Activated T-helper 1 cell treated with anti-CD3 and anti-CD28 coated beads, Interleukin-2, amount 50 U/mL, for 16 hours (primary cell): ENCODE results near the gene CYTH3.
"Not testable (repeated sequence)": the region's sequence is repeated elsewhere in the genome, so short reads cannot be mapped to it uniquely, and the experiment has no call there.

ENCODE experiments used
- DNase-seq, 2 donors: peaks; one replicate each; pipeline ENCODE4 v3.0.0-alpha.2; 2020; ENCODE audit warnings: low read depth in 1 of 2, low spot score in 1 of 2

The CYTH3 gene

DNA sequence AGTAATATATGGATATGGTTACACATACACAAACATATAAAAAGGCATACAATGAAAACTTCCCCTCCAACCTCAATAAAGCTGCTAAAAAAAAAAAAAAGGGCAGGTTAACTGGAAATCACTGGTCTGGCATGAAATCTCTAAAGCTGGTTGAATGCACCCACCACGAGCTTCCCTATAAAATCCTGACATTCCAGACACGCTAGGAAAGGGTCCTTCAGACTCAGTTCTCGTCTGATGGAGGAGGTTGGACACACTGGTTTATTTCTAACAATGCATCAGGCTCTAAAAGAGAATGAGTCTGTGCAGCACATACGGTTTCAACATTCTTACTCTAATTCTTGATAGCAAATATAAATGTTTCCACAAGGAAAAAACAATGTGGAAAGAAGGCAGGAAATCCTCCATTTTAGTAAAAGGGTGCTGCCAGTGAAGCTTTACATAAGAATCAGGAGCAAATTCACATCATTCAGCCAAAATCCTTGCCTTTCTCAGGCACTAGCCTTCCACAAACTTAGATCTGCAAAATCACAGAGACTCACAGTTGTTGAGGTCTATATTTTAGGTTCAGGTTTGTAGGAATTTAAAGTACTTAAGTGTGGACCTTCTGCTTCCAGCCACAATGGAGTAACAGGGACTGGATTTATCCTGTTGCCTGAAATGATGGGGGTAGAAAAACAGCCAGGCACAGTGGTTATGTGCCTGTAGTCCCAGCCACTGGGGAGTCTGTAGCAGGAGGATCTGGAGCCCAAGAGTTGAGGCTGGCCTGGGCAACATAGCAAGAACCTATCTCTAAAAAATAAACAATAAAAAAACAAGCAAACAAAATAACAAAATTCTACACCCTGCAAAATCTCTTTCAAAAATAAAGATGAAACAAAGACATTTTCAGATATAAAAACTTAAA, 73.5 kb downstream of the CYTH3 start:
- DNase-seq = no peak

DNA sequence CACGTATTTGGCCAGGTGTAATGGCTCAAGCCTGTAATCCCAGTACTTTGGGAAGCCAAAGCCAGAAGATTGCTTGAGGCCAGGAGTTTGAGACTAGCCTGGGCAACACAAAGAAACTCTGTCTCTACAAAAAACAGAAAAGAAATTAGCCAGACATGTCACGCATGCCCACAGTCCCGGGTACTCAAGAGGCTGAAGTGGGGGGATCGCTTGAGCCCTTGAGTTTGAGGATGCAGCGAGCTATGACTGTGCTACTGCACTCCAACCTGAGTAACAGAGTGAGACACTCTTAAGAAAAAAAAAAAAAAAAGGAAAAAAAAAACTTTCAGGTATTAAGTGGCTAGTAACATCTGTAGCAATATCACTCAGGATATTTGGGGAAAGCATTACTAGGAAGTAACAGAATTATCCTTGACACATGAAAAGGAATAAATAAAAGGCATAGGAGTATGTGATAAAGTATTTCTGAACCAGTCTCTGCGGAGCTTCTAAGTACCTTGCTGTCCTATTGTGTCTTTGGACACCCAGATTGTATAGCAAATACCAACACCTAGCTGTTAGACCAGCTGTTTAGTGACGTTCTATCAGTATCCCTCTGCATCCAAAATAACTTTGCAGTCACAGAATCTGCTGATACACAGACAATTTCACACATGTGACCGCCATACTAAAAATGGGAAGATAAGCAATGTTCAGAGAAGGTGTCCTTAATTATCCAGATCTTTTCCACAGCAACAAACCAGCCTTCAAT, 74.4 kb downstream of the CYTH3 start:
- no peak for DNase-seq

DNA sequence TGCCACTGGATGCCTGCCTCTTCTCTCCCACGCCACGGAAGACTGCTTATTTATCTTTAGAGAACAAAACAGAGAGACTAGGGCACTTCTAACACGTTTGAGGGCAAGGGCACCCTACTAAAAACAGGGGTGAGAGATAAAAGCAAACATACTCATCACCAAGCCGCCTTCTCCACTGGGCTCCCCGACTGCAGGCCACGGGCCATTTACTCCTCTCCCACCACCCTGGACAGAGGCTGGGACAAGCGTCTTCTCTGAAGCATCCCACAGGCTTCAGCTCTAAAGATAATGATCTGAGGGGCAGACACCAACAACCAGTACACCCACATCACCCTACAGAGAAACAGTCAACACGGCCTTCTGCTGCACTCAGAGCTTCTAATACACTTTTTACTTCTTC, 78.7 kb downstream of the CYTH3 start:
- no peak for DNase-seq

DNA sequence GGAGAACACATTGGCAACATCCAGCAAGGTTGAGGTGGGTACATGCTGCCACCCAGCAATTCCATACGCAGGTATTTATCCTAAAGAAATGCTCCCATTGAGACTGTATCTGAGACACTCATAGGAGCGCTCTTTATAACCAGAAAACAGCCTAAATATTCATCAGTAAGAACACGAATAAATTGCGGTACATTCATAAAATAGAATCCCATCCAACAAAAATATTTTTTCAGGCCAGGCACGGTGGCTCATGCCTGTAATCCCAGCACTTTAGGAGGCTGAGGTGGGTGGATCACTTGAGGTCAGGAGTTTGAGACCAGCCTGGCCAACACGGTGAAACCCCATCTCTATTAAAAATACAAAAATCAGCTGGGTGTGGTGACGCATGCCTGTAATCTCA, 81.9 kb downstream of the CYTH3 start:
- not testable (repeated sequence) for DNase-seq

DNA sequence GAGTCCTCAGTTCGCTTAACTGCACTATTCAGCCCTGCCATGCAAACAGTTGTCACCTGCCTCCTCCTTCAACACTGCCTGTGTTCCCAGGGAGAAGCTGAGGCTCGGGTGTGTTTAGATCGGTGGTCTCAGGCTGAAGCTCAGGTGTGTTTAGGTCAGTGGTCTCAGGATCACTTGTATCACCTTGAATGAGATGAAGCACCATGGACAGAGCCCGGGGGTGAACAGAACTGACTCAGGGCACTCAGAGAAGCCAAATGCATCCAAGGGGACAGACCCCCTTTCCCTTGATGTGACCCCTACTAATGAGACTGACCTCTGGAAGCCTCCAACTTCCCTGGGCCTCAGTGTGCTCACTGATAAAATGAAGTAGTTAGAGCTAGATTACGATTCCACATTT, 84.0 kb downstream of the CYTH3 start:
- DNase-seq = no peak

DNA sequence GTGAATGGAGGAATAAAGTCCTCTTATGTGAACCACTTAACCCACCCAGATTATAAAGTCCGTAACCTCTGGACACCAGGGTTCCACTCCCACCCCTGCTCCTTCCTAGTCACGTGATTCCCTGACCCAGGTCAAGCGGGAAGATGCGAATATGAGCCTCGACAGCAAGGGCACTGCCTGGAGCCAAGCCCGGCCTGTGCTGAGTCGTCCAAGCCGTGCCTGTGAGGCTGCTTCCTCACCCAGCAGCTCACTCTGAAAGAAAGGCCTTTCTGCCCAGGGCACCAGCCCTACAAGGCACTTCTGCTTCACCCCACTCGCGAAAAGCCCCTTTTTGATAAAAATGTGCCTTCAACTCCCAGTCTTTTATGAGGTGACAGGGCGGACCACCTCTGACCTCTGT, 85.8 kb downstream of the CYTH3 start:
- no peak for DNase-seq

DNA sequence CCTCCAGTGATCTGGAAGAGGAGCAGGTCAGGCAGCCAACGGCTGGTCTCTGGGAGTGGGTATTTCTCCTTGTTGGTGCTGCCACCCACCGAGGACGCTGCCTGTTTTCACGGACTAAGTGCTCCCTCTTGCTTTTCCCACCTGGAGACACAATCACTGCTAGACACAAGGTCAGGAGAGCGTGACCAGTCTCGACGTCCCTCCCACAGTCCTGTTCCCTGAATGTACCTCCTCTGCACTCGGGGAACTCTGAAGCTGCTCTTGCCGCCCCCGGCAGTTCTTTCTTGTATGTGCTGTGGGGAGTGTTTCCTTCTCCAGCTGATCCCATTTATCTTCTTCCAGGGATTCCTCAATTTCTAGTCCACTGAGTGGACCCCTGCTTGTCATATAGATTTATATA, 89.4 kb downstream of the CYTH3 start:
- DNase-seq = no peak

DNA sequence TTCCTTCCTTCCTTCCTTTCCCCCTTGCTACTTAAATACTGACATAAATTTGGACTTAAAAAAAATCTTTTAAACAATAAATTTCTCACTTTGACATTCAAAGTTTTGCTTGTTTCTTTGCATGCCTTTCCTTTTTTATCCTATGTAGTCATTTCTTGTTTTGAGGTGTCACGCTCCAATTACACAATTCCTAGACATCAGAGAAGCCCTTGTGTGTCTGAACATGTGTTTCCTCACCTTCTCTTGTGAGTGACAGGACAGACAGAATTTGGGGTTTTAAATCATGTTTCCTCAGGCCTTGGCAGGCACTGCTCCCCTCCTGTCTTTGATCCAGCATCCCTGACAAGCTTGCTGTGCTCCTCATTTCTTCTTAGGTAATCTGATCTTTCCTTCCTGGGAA, 91.3 kb downstream of the CYTH3 start:
- DNase-seq = no peak

DNA sequence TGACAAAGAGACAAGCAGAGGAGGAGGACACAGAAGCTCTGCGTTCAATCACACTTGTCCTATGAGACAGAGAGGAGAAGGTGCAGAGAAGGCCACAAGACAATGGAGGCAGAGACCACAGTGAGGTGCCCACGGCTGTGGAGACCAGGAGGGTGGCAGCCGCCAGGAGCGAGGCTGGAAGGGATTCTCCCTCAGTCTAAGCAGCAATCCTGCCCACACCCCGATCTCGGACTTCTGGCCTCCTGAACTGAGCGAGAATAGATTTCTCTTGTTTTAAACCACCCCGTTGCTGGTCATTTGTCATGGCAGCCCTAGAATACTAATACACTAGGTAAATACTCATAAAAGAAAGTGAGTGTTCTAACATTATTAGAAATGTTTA, 92.1 kb downstream of the CYTH3 start:
- no peak for DNase-seq

DNA sequence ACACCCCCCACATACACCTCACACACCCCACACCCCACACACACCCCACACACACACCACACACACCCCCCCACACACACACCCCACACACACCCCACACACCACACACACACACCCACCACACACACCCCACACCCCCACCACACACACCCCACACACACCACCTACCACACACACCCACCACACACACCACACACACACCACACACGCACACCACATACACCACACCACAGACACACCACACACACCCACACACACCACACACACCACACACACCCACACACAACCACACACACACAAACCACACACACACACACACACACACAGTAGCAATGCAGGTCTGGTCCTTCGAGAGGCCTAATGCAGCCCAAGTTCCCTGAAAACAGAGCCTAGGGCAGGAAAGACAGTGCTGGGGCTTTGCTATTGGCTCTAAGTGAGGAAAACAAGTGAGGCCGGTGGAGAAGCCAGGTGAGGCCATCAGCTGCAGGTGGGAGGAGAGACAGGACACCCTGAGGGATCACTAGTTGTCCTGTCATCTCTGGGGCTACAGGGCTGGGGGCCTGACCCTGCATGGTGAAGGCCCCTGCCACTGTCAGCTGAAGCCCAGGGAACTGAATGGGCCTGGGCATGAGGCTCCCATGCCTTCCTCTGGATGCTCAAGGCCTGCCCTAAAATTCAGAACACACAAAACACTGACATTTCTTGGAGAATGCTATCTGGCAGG, 92.6 kb downstream of the CYTH3 start:
- DNase-seq = no peak

DNA sequence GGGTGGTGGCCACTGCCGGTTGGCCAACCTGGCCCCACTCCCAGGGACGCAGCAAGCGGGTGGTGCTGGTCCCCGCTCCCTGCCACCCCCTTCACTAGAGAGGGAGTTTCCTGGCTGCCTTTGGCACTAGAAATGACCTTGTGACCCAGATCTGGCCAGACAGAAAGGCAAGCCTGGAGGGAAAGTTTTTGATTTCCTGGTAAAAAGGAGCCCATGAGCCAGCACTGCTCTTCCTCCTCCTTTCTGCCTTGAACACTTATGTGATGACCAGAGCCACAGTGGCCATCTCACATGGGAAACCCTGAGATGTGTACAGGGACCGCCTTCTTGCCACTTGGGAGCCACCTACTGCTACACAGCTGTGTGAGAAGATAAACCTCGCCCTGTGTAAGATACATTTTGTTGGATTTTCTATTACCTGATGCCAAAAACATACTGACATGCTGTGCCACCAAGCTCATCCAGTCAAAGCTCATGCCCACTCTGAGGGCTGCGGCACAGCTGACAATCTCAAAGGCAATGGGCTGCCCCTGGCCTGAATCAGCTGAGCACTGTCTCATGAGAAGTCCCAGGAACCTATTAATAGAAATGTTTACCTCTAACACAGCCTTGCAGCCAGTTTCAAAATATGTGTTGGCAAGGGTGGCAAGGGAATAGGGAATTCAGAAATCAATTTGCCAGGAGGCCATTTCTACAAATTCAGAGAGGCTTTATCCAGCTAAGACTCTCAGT, 94.0 kb downstream of the CYTH3 start:
- no peak for DNase-seq

DNA sequence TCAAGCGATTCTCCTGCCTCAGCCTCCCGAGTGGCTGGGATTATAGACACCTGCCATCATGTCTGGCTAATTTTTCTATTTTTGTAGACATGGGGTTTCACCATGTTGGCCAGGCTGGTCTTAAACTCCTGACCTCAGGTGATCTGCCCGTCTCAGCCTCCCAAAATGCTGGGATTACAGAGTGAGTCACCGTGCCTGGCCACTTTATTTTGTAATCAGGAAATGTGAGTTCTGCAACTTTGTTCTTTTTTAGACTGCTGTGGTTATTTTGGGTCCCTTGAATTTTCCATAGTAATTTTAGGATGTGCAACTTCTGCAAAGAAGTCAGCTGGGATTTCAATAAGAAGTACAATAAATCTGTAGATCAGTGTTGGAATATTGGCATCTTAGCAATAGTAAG, 96.8 kb downstream of the CYTH3 start:
- no peak for DNase-seq

DNA sequence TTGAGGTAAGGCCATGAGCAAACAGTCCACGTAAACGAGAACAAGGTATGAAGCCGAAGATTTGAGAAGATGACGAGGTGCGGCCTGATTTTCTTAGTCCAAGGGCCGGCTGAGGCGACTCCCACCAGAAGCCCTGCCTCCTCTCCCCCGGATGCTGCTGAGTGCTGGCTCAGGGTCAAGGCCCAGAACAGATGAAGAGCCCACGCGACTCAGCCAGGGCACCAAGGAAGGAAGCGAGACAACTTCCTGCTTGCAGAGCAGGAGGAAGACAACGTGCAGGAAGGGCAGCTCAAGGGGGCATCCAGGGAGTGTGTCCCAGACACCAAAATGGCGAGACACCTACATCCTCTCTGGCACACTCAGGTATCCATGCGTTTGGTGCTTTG, 99.5 kb downstream of the CYTH3 start:
- no peak for DNase-seq

DNA sequence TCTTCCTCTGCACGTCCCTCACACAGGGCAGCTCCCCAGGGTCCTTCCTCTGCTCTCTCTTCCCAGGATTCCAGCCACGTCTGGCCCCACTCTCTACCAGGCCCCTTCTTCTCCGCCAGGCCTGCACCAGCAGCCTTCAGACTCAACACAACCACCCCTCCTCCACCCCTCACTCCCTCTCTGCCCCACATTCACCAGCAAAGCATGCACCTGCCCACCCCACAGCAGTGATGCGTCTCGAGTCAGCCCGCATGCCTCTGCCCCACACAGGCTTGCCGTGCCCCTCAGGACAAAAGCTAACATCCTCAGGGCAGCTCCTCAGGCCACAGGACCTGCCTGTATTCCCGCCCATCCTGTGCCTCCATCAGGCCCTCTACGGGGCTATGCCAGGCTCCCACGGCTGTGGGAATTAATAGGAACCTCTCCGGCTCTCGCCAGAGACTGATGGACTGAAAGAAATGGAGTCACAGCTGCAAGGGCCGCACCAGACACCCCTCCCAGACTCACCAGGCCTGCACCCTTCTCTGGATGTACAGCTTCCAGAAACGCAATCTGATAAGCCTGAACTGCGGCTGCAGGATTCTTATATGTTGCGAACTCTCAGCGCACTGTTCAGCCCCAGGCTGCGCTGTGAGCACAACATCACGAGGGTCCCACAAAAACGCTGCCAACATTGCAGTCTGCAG, 100.1 kb downstream of the CYTH3 start:
- DNase-seq = no peak

DNA sequence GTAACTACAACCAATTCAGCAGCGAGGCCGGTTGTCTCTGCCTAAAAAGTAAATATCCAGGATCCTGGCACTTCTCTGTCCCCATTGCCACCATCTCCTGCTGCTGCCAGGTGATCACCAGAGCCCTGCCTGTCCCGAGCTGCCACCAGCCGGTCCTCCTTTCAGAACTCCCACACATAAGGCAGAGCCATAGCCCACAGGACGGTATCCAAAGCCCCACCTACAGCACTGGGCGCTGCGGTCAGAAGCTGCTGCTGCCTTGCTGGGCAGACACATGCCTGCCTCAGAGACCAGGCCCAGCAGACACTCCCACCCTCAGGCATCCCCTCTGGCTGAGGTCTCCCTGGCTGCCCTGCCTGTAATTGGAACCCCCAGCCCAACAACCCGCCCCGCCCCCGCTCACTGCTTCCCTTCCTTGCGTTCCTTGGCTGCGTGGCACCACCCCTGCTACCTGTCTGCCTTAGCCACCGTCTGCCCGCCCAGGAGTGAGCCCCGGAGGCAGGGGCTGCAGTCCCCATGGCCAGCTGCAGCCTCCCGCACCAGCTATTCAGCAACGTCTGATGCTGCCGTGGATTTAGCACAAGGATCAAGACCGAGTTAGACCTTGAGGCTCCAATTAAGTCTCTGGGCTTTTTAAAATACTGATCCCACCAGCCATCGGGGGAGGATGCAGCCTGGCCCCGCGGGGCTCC, 100.7 kb downstream of the CYTH3 start:
- DNase-seq = no peak

DNA sequence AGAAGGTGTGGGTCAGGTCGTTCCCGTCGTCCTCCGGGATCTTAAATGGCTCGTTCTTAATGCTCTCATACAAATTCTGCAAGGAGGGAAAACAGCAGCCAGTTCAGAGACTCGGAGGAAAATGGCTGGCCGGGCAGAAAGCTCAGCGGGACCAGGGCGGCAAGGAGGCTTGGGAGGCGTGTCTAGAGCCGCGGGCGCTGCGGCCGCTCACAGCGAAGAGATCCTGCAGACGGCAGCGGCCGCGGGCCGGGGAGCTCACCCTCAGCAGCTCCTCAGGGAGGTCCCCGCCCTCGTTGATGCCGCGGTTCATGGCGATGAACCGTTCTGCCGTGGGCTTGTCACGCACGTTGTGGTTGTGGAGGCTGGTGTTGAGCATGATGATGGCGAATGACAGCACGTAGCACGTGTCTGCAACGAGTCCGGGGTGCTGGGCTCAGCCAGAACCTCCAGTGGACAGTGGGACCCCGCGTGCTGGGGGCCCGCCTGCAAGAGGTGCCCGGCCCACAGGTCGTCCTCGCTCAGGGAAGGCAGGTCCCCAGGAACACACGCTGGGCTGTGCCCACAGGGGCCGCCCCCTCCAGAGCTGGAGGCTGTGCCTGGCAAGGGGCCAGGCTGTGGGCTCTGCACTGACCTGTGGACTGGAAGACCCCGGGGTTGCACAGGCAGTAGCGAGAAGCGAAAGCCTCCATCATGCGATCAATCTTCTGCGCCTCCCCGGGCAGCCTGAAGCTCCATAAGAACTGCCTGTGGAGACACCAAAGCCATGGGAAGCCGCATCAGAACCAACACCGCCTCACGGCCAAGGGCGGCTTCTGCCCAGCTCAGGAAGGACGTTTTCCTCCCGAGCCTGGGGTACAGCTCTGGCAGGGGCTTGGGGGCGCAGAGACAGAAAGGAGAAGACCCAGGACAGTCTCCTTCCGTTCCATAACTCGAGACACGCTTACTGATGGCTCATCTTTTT, 101.6 kb downstream of the CYTH3 start:
- no peak for DNase-seq

DNA sequence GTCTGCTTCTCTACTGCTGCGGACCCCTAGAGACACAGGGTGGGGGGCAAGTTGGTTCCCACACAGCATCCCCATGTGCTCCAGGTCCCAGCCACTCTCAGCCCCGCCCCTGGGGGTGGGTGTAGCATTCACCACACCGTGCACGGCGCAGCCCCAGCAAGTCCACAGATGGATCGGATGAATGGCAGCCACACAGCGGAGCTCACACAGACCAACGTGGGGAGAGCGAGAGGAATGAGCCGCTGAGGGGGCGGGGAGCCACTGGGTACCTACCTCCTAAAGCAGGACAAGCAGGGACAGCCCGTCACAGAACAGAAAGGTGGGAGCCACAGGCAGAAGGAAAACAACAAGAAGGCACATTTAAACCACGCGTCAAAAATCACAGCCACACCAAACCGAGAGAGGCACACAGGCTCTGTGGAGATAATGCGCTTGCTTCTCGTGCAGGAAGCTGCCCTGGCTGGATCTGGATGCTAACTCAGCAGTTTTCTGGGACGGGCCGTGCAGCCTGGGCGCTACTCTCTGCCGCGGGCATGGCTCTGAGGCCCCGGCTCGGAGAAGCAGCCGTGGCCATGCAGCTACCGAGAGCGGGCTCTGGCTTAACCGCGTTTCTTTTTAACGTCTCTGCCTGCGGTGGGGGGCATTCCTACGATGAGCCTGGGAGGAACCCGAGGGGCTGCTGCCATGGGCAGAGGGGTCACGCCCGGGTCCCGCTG, 102.5 kb downstream of the CYTH3 start:
- no peak for DNase-seq

DNA sequence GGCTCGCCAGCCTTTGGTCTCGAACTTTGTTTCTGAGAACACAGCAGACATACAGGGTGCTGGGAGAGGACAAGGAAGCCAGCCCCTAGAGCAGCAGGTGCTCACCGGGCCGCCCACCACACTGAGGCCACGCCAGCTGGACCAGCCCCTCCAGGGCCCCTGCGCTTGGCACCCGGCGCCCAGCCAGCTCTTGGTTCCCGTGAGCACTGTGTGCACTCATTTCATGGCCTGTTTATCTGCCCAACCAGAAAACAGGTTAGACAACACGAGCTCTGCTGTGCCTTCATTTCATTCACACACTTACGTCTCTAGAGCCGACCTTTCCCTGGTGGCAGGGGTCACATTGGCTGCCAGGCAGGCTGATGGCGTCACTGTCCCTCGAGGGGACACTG, 104.0 kb downstream of the CYTH3 start:
- no peak for DNase-seq
